Sigmoid colon (tissue), 4 donors: ENCODE data around the gene VPS8.

ENCODE experiments used
- EP300 ChIP-seq, 4 donors: sonication (generic); formaldehyde crosslinking; IDR thresholded peaks; one replicate each; pipeline ENCODE4 v1.6.1; 2017; ENCODE audit warnings: antibody characterized with exemption in 4 of 4
- POLR2AphosphoS5 ChIP-seq, 4 donors: sonication (generic); formaldehyde crosslinking; IDR thresholded peaks; one replicate each; pipeline ENCODE4 v1.6.1; 2017; ENCODE audit warnings: antibody characterized with exemption in 4 of 4
- TF ChIP-seq, protein P1 (sequence below), 4 experiments: fragments of 450-650 bp in 3 of 4; fragments of 200-600 bp in 1 of 4; IDR thresholded peaks; one replicate each; pipeline ENCODE4 v1.5.1; 2016 to 2019; ENCODE audit warnings: antibody characterized with exemption in 4 of 4, mild to moderate bottlenecking in 3 of 4, moderate library complexity in 2 of 4

DNA sequence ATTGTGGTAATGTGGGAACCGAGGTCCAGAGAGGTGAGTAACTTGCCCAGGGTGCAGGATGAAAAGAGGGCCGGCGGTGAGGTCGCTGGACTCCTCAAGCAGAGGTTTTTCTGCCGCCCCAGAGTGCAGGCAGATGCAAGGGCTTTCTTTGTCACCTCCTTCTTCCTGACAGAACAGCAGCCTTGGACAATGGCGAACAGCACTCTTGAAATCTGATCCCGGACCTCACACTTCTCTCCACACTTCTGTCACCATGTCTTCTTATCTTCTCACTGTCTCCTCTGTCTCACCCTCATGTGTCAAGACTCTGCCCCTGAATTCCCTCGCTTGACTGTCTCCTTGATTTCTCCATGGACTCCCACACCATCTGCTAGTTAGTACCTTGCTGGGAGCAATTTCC lies 15.4 kb upstream of the VPS8 start:
- TF ChIP-seq POLR2AphosphoS5 (IDR thresholded peaks at IDR 0.05) (no peak), EP300 (IDR thresholded peaks at IDR 0.05) (no peak)
- TF ChIP-seq, protein P1, sequence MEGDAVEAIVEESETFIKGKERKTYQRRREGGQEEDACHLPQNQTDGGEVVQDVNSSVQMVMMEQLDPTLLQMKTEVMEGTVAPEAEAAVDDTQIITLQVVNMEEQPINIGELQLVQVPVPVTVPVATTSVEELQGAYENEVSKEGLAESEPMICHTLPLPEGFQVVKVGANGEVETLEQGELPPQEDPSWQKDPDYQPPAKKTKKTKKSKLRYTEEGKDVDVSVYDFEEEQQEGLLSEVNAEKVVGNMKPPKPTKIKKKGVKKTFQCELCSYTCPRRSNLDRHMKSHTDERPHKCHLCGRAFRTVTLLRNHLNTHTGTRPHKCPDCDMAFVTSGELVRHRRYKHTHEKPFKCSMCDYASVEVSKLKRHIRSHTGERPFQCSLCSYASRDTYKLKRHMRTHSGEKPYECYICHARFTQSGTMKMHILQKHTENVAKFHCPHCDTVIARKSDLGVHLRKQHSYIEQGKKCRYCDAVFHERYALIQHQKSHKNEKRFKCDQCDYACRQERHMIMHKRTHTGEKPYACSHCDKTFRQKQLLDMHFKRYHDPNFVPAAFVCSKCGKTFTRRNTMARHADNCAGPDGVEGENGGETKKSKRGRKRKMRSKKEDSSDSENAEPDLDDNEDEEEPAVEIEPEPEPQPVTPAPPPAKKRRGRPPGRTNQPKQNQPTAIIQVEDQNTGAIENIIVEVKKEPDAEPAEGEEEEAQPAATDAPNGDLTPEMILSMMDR (IDR thresholded peaks at IDR 0.05) = no peak
